ENCODE data around the gene NCOR2.

Gene NCOR2

DNA sequence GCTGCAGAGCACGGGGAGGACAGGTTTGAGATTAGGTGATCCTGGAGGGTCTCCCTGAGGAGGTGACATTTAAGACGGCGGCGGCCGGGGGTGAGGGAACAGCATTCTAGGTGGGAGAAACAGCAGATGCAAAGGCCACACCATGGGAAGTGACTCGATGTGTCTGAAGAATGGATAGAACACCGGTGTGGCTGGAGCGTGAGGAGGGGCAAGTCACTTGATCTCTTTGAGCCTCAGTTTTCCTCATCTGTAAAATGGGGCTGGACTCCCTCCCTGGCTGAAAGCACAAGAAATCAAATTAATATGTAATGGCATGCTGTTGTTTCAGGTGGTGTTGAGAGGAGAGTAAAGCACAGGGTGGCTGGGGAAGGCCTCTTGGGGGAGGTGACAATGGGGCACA lies 10.0 kb upstream of the NCOR2 start:
- DNase-seq (ENCODE audit: low read depth in 2 of 2): no peak

DNA sequence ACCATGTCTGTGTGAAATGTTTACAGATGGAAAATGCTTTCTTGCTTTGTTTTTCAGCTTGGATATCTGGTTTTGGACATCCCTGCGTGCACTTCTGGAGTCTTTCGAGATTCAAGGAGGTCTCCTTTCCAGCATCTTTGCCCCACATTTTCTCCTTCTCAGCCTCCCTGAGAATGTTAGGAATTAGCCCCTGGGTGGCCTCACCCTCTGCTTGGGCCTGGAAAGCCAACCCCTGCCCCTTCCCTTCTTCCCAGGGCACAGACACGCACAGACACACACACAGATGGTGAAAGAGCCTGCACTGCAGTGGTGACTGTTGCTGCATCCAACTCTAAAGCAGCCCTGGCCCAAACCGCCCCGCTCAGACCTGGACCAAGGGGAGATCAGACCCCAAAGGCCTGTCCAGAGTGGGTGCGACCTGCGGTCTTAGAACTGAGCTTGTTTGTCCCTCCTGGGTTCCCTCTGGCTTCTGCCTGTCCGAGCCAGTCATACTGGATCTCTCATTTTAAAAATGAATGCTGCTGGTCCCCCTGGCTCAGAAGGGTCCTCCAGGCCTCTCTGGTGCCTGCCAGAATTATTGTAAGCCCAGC lies 8.7 kb upstream of the NCOR2 start:
- DNase-seq (ENCODE audit: low read depth in 2 of 2): no peak

DNA sequence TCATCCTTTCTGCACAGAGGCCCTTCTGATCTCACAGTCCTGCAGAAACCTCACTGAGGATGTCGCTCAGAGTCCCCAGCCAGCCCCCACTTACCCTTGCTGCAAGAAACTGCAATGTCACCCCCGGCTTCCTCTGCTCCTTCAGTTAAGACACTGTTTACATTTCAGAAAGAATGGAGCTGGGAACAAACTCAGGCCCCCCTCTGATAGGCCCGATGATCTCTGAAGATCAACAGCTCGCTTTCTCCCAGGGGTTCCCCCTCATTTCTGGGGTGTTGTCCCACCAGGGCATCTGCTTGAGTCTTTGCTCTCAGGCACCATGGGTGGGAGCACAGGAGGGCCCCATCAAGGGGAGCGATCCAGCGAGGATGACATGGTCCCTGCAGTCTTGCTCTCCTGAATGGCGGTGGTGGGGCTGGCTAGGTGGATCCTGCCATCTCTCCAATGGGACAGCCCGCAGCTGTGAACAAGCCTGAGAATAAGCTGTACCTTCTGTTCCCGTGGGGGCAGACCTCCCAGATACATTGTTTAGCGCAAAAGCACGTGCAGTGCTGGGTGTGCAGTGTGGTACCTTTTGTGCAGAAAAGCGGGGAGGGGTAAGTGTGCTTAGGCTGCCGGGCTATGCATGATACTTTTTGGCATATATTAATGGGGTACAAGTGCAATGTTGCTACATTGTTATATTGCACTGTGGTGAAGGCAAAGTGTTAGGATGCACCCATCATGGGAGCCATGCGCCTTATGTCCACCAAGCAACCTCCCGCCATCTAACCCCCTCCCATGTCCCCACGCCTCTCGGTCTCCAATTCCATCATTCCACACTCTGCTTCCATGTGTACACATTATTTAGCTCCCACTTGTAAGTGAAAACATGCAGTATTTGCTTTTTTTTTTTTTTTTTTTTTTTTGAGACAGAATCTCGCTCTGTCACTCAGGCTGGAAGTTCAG lies 6.7 kb upstream of the NCOR2 start:
- no peak for DNase-seq (ENCODE audit: low read depth in 2 of 2)

DNA sequence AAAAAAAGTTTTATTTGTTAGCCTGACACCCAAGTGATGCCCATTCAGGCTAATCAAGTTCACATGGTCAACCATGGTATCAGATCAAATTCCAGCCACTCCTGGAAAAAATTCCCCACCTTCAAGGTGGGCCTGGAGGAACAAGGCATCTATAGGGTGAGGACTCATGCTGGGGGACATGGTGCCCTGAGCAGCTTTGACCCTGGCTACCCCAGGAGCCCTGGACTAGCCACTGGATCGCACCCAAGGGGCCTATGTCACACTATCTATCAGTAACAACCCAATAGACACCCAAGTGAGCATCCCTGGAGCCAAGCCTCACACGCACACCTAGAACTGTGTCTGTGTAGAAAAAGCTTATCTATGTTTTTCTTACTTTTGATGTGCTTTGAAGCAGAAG lies 4.1 kb upstream of the NCOR2 start:
- DNase-seq (ENCODE audit: low read depth in 2 of 2): no peak

DNA sequence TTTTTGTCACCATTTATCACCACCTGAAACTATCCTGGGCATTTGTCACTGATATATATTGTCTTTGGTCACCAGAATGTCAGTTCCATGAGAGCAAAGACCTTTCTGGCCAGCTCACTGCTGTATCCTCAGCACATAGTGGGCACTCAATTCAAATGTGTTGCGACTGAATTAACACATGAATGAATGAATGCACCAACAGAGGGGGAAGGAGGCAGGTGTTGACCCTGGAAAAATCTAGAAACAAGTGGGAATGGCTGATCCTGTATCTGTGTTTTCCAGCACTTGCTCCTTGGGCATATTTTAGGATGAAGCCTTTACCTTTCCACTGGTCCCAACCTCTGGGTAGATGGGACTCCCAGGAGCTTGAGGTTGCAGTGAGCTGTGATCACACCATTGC lies 3.4 kb upstream of the NCOR2 start:
- no peak for DNase-seq (ENCODE audit: low read depth in 2 of 2)

DNA sequence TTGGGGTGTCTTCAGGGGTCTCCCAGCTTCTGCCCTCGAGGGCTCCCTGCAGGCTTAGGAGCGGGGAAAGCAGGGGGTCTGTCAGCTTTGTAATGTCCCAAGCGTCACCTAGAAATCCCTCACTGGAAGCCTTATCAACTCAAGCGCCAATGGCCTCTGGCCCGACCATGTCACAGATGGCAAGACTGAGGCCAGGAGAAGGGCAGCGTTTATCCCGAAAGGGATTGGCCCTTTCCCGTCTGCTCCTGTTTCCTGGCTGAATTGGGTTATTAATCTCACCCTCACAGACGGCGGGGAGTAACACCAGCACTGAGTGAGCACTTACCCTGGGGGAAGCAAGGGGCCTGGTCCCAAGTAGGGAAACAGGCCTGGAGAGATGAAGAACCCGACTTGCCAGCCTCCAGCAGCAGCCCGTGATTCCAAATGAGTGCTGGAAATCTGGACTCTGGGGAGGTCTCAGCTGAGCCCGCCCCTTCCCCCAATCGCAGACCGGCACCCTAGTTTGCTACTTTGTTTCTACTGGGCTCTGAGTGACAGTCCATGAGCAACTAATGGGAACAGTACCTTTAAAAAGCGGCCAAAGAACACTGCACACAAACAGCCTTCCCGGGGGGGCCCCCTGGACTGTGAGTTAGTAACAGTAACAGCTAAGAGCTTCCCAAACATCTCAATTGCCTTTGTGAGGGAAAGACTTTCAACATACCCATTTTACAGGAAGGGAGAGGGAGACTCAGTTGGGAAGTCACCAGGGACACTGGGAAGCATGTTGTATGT lies 2.1 kb upstream of the NCOR2 start:
- DNase-seq (ENCODE audit: low read depth in 2 of 2): no peak

DNA sequence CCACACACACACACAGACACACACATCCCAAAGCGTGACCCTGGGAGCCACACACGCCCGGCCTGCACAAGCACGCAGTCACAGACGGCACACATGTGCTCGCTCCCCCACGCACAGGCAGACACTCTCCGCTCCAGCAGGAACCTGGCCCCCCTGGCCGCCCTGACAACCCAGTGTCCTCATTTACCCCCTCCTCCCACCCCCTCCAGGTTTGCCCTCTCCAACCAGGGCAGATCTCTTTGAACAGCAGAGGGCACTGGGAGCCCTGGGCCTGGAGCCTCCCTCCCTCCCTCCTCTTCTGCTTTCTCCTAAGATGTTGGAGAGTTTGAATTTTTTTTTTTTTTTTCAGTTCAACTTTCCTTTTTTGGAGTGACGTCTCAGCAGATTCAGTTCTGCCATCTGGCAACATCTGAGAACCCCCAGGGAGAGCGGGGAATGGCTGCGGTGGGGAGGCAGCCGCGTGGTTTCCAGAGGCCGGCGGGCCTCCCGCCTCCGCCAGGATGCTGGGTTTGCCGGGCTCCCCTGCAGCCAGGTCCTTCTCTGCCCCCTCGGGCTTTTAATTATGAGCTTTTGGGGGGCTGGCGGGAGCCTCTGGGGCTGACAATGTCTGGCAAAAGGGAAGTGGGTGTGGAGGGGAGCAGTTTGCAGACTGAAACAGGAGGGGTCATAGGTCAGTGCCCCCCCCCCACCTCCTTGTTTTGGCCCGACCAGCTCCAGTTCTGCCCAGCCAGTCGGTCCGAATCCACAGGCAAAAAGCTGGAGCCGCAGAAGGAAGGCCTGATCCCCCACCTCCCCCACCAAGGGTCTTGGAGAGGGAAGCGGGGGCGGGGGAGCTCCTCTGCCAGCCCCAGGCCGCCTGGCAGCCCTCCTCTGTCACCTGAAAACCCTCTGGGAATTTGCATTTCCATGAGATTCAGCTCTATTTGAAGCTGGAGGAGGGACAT lies 1.3 kb upstream of the NCOR2 start:
- DNase-seq (ENCODE audit: low read depth in 2 of 2): no peak

DNA sequence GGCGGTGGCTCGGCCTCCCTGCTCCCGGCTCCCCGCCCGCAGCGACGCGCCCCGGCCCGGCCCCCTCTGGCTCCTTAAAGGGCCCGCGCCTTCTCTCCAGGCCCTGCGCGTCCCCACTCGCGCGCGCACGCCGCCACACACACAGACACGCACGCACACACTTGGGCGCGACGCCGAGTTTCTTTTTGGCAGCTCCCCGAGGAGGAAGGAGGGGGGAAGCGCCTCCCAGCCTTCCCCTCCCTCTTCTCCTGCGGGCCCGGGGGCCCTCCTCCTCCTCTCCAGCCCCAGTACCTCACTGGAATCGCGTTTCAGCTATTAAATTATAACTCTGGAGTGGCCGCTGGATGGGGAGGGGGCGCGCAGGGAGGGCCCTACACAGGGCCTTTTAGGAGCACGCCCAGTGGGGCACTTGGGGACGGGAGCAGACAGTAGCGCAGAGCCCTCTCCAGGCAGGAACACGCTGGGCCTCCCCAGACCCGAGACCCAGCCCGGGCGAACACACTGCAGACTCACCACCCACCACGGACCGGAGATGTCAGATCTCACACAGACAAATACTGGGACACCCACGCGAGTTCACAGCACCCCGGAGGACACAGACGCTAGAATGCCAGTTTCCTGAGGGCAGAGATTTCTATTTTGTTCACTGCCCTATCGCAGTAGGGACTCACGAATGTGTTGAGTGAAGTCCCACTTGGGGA lies 411 bp upstream of the NCOR2 start:
- peak; percentile 50 to 59 for DNase-seq (ENCODE audit: low read depth in 2 of 2)

DNA sequence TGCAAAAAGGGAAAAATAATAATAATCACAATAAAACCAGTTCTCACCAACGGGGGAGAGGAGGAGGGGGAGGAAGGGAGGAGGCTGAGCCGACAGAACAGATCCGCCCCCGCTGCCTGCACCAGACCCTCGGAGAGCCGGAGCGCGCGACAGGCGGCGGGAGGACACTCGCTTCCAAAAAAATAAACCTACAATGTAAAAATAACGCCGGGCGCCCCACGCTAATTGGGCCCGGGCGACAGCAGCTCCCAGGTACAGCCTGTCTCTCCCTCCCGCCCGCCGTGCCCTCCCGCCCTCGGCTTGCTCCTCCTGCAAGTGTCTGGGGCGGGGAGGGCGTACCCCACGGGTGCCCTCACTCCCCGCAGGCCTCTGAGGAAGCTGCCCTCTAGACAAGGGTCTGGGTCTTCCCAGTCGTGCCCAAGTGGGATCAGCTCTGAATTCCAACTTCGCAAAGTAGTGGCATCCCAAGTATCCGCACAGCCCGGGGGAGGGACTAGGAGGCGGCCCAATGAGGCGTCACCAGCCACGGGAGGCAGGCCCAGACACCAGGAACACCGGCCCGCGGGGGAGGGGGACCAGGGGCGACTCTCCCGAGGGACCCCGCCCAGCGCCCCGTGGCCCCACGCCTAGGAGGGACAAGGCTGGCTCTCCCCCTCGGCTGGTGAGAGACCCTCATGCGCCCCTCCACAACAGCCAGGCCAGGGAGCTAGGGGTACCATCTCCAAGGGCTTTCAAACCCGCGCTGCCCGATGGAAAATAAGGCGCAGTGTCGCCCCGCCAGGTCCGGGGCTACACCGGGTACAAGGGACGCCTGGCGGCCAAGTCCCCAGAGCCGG lies 1.0 kb downstream of the NCOR2 start:
- peak; percentile 20 to 35 for DNase-seq (ENCODE audit: low read depth in 2 of 2)

DNA sequence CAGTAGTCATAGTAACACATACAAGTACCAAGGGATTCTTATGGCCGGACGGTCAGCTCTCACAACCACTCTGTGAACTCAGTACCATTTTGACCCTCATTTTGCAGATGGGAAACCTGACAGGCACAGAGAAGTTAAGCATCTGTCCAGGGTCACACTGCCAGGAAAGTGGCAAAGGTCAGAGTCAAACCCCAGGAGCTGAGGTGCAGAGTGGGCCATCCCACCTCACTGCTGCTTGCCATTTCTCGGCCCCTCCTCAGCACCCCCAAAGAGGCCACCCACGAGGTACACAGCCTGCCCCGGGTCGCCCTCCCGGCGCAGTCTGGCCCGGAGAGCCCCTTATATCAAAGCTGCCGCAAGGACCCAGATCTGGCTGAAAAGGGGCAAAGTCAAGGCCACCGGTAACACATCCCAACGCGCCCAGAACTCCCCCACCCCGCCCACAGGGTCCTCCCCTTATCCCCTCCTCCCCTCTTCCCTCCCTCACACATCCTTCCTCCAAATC lies 1.7 kb downstream of the NCOR2 start:
- DNase-seq (ENCODE audit: low read depth in 2 of 2): no peak

DNA sequence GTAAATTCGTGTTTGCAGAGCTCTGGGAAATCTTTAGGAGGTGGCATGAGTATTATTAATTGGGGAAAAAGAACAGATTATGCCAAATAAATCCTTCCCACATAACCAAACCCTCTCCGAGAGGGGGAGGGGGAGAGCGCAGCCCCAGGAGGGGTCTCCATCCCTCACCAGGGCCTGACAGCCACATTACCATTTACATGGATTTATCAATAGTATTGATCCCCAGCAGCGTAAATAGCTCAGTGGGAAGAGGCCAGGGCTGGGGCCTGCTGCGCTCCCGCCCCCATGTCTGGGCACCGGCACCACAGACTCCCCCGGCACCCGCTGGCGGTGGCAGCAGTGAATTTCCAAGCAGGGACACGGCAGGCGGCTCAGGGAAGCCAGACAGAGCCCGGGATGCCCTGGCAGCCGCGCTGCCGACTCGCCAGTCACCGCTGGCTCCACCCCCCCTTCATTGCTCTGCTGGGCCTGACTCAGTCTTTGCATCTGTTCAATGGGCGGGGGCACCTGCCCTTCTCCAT lies 2.4 kb downstream of the NCOR2 start:
- DNase-seq (ENCODE audit: low read depth in 2 of 2): no peak

DNA sequence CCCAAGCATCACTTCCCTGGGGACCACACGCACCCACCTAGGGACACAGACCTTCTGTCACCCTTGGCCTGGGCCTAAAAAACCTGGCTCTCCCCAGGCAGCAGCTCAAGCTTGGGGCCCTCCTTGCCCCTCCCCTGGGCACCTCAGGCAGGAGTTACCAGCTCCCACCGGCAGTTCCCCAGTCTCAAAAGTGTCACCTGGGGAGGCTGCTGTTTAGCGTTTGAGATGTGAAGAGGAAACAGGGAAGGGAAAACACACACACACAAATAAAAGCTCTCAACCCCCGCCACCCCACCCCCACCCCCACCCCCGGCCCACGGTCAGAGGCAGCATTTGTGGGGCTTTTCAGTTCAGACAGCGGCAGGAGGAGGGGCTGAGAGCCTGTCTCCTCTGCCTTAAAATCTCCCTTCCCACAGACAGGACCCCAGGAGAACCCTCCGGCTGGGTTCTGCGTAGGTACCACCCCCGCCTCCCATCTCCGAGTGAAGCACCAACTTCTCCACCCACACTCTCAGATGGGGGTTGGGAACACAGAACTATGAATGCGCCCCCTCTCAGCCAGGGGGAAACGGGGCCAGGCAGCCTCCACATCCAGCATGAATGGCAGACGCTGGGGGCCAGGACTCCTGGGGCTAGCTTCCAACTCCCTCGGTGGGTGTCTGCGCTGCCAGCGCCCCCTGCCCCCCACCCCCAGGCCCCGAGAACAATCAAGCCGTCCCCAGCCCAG lies 3.0 kb downstream of the NCOR2 start:
- no peak for DNase-seq (ENCODE audit: low read depth in 2 of 2)

DNA sequence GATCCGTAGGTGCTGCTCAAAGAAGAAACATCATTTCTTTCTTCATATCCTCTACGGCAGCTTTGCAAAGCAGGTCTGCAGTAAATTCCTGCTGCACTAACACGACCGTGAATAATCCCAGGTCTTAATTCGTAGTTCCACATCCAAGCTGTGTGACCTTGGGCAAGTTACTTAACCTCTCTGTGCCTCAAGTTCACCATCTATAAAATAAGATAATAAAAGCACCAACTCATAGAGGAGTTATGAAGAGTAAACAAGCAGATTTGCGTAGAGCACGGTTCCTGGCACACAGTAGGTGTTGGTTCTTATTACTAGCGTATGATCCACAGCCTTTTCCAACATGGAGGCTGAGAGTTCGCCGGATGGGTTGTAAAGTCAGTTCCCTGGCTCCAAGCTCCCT lies 3.6 kb downstream of the NCOR2 start:
- DNase-seq (ENCODE audit: low read depth in 2 of 2): no peak

DNA sequence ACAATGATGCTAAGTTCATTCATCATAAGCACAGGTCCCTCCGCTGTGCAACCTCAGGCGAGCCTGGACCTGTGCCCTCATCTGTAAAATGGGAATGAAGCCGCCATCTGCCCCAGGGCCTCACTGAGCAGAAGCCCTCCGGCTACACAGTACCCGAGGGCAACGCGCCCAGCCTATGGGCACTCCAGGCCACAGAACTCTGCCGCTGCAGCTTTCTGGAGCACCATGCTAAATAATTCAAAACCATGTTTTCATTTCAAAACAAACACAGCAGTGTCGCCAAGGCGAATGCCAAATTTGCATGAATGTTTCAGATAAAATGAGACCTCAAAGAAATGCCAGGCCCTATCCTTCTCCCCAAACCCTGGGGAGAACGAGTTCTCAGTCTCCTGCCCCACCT lies 4.0 kb downstream of the NCOR2 start:
- no peak for DNase-seq (ENCODE audit: low read depth in 2 of 2)

DNA sequence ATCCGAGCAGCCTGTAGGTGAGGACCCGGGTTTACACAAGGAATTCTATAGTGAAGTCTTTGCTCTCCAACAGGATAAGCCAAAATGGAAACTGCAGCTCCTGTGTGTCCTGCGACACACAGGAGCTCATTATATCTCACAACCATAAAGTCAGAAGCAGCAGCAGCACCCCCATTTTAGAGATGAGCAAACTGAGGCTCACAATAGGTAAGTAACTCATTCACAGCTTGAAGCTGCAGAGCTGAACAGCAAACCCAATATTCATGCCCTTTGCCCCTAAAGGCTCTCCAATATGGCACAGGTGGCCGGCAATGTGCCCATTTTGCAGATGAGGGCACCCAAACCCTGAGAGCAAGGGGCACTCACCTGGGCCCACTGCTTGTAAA lies 4.6 kb downstream of the NCOR2 start:
- no peak for DNase-seq (ENCODE audit: low read depth in 2 of 2)

DNA sequence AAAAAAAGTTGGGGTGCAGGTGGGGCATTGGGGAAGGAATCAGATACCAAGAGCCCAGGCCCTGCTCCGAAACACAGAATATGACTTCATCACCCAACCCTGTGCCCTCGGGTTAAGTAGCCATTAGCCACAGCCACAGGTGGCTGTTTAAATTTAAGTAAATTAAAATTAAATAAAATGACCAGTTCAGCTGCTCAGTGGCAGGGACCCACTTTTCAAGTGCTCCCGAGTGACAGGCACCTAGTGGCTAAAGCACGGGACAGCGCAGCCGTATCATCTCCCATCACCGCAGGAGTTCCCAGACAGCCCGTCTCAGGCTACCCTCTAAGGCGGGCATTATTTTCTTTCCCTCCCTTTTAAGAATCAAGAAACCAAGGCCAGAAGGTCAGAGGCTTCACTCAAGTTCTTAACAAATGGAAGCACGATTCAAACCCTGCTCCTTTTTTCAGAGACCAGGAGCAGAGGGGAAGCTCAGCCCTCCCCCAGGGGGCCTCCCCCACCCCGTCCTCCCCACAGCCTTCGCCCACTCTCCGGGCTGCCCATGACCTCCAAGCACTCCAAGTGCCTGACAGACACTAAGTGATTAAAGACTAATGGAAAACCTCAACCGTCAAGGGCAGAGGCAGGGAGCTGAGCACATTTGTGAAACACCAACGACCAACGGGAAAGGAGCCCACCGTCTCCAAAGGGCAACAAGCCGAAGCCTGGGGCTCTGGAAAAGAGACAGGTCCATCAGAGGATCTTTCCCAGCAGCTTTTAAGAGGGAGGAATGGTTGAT lies 5.2 kb downstream of the NCOR2 start:
- DNase-seq (ENCODE audit: low read depth in 2 of 2): no peak

DNA sequence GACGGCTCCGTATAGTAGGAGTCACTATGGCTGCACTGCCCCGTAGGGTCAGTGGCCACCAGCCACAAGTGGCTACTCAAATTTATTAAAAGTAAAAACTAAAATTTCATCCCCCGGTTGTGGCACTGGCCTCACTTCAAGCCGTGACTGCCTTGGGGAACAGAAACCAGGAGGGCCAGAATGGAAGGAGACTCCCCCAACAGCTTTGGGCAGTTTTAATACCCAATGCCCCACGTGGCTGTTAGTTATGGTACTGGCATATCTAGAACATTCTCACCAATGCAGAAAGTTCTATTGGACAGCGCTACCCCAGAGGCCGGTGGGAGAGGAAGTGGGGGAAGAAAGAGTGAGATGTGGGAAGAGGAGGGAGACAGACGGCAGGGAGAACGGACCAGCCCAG lies 6.2 kb downstream of the NCOR2 start:
- no peak for DNase-seq (ENCODE audit: low read depth in 2 of 2)
